ENCODE measurements around the gene UFC1. TPM values are rescaled to one million over a fixed set of nuclear protein-coding genes. Genes with fewer than 3 reads are reported as not detected.

UFC1 gene
- total RNA-seq, 1 donor from 2014 or later: 111 TPM

- intact Hi-C loops (cut with micrococcal nuclease): loop anchor here (1.0 to 2.0 kb wide), 6 partner anchors 11 to 59 kb away; partner anchors contain the start of genes B4GALT3, DEDD, NDUFS2 and UFC1
These were observed 12.2 kb downstream of the UFC1 start, which contains the start of gene PPOX for GRCh38 chr1:161165742-161166668. Gene PPOX, plus strand, starts transcription at chr1:161166426. Its CDS starts 422 bp downstream, at chr1:161166848.

GRCh38 chr1:161166669-161167548, 13.1 kb downstream of the UFC1 start:
- intact Hi-C loops (cut with micrococcal nuclease): loop anchor here (1.0 to 2.0 kb wide), 6 partner anchors 10 to 58 kb away; partner anchors contain the start of genes B4GALT3, DEDD, NDUFS2 and UFC1

GRCh38 chr1:161168906-161169305, 15.1 kb downstream of the UFC1 start:
- intact Hi-C loops (cut with micrococcal nuclease): no loop called here

GRCh38 chr1:161171191-161171590, 17.4 kb downstream of the UFC1 start:
- intact Hi-C loops (cut with micrococcal nuclease): no loop called here

- intact Hi-C loops (cut with micrococcal nuclease): no loop called here
These were observed 17.9 kb downstream of the UFC1 start for GRCh38 chr1:161171696-161172095.

DNA sequence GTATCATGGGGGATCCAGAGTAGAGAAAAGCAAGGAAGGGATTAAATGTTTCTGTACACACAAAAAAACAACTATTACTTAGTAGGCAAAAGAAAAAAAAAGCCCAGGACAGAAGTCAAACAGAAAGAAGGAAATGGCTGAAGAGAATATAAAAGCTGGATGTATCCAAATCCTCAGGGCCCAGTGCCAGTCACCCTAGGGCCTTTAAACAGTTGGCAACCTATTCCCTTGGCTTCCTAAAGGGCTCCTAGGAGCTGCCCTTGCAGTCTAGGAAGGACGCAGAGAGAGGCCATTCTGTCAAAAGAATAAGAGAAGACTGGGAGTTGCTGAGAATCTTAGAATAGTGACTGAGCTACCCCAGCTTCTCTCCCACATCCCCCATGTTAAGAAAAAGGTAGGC, 18.6 kb downstream of the UFC1 start:
- intact Hi-C loops (cut with micrococcal nuclease): no loop called here

GRCh38 chr1:161172776-161173376, 19.1 kb downstream of the UFC1 start:
- intact Hi-C loops (cut with micrococcal nuclease): no loop called here

GRCh38 chr1:161173711-161174110, 19.9 kb downstream of the UFC1 start:
- intact Hi-C loops (cut with micrococcal nuclease): no loop called here

GRCh38 chr1:161174911-161175310, 21.1 kb downstream of the UFC1 start:
- intact Hi-C loops (cut with micrococcal nuclease): no loop called here

DNA sequence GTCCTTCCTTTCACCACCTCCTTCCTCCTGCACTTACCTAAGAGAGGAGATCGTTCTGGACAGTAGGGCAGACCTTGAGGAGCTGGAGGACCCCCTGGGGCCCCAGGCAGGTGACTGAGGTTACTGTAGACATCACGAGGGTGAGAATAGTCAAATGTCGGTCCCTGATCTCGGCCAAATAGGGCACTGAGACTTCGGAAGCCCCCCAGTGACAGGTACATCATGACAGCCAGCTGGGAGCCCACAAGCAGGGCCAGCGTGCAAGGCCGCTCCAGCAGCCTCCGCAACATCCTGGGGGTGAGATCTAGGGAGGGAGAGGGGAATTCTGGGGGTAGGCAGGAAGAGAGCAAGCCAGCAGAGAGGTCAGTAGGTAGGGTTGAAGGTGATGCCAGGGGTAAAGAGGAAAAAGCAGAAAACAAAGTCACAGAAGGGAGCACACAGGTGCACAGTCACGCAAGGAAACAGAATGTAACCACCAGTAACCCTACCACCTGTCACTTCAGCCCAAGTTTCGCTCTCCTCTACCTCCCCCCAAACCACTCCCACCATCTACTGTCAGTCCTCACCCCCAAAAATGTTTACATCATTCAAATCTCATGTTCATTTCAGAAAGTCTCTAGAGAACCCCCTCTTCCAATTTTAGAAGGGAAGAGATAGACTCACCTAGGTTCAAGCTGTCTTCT, 22.1 kb downstream of the UFC1 start:
- intact Hi-C loops (cut with micrococcal nuclease): no loop called here

- intact Hi-C loops (cut with micrococcal nuclease): loop anchor here (1.0 kb wide), 3 partner anchors 9 to 49 kb away; partner anchors contain the start of gene PPOX
These were observed 22.8 kb downstream of the UFC1 start for GRCh38 chr1:161176468-161177111.

DNA sequence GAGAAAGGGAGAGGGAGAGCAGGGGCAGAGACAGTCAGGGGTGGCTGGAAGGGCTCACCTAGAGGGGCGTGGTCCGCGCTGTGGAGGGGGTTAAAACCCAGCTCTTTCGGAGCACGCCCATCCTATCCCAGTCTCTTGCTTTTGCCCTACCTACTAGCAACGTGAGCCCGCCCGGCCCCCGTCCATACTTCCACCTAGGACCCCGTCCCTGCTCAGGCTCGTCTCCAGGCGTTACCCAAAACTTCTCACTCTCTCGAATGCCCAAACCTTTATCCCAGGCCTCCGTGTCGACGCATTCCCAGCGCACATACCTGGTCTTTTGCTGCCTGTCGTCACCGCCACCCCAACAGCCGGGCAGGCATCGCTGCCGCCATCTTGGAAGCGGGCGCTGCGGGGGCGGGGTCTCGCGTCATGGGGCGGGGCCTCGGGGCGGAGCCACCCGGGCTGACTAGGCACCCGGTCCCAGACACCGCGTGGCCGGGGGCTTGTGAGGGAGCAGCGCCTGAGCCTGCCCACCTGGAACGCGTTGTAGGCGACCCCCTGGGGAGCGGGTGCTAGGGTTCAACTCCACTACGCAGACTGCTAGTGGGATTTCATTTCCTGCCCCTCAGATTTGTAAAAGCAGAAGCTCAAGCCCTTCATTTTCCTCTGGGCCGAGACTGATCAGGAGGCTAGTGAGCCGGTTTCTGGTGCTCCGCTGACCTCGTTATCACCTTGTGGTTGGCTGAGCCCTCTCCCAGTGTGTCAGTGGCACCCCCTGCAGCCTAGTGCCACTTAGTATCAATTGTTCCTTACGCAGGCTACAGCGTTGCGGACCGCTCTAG, 23.5 kb downstream of the UFC1 start, which contains the start of gene B4GALT3:
Gene B4GALT3 (minus strand): TSS at position 396 of the 824 bp plus-strand sequence. CDS start 1,447 bp downstream, outside the sequence.
- intact Hi-C loops (cut with micrococcal nuclease): loop anchor here (1.0 kb wide), 3 partner anchors 8 to 48 kb away; partner anchors contain the start of gene PPOX

GRCh38 chr1:161177936-161178244, 24.1 kb downstream of the UFC1 start:
- intact Hi-C loops (cut with micrococcal nuclease): loop anchor here (1.0 kb wide), 3 partner anchors 7 to 47 kb away; partner anchors contain the start of gene PPOX

- intact Hi-C loops (cut with micrococcal nuclease): no loop called here
These were observed 25.9 kb downstream of the UFC1 start for GRCh38 chr1:161179698-161180097.

DNA sequence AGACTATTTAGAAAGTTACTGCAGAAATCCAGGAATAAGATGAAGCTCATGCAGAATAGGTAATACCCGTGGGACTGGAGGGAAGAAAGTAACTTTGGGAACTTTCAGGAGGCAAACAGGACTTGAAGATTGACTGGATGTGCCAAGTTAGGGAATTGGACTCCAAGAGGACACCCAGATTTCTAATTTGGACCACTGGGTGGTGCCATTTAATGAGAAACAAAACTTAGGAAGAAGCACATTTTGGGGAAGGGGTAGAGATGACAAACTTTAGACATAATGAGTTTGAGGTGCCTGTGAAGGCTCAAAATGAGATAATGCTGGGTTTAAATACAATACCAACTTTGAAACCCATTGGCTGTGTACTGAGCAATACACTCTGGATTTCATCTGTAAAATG, 26.9 kb downstream of the UFC1 start:
- intact Hi-C loops (cut with micrococcal nuclease): no loop called here

DNA sequence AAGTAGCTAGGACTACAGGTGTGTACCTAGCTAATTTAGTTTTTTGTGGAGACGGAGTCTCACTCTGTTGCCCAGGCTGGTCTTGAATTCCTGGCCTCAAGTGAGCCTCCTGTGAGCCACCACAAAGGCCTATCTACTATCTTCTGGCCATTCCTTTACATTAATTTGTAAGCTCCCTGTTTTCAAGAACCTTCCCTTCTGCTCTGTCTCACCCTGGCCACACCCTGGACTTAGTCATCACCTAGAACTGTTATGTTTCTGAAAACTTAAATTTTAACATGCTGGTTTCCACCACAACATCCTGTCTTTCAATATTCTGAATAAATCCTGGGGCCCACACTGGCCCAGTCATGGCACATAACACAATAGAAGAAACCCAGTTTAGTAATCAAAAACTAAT, 28.4 kb downstream of the UFC1 start:
- intact Hi-C loops (cut with micrococcal nuclease): loop anchor here (1.0 kb wide), 1 partner anchor 10 kb away; no protein-coding TSS in a partner anchor

DNA sequence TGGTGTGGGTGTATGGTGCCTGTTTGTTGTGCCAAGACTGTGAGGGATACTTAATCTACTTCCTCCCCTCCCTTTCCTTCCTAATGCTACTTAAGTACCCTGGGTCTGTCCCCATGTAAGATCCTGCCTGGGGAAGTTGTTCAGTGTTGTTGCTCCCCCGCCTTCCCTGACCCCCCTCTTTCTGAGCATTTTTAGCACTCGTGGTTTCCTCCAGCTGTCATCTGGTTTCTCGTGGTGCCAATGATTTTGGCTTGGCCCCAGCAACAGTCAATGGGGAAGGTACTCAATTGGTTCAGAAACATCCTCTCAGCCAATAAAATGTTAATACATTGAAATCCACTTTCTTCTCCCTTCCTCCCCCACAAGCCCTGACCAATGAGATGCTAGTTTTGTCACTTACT, 31.5 kb downstream of the UFC1 start:
- intact Hi-C loops (cut with micrococcal nuclease): loop anchor here (1.0 to 5.0 kb wide), 6 partner anchors 8 to 842 kb away; partner anchors contain the start of genes B4GALT3, COPA, MPZ and NCSTN

DNA sequence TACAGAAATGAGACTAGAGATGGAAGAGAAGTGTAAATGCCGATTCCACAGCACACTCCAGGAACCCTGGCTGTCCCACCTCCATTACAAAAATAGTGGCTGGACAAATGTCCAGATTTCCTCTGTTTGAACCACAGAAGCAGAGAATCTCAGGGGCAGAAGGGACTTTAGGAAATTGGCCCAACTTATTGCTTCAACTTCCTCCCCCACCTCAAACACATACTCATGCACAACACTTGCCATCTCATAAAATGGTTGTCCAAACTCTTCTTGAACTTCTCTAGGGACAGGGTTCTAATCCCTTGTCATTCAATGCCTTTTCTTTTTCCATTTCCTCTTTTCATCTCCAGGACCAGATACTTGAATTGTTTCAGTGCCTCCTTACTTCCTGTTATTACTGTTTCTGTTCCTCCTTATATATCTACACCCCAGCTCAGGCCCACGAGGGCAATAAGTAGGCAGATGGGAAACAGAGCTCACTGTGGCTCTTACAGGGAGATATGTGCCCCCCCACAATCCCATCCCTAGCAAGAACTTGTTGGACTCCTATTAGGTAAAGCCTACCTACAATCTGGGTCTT, 32.0 kb downstream of the UFC1 start:
- intact Hi-C loops (cut with micrococcal nuclease): loop anchor here (1.0 to 5.0 kb wide), 6 partner anchors 9 to 843 kb away; partner anchors contain the start of genes B4GALT3, COPA, MPZ and NCSTN
